ENCODE results near the gene STK40. TPM values are rescaled to one million over a fixed set of nuclear protein-coding genes. Genes with fewer than 3 reads are reported as not detected.

Gene STK40
- total and polyA plus RNA-seq, 9 of the 15 experiments (the other 6 are each of a cell fraction or from before 2014, with no cell fraction given) = 0.69 to 94.3 (median 39.1) TPM

DNA sequence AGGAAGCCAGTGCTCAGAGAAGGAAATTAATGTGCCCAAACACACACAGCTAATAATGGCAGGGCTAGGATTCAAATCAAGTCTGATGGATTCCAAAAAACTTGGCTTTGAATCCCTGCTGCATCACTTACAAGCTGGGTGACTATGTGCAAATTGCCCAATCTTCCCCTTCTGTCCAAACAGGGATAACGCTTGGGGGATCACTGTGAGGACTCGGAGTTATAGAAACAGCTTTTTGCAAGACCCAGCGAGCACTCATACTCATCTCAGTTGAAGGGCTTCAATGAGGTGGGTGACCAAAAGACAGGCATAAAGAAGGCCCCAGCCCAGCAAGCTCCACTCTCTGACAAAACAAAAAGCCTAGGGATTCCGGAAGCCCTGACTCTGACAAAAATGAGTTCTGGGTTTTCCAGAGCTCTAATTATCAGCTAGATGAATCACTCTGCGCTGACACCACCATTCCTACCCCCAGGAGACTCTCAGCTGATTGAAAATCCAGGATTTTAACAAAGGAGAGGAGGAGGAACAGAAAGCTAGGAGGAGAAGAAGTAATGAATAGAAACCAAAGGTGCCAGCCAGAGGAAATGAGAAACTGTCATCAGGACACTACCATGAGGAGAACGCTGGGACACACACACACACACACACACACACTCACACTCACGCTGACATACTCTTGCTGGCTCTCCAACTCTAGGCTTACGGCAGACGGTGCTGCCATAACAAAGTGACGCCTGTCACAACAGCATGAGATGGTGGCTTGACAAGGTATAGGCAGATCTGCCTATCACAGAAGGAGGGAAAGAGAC, 1.6 kb upstream of the STK40 start (continued):
- TF ChIP-seq, protein P1, sequence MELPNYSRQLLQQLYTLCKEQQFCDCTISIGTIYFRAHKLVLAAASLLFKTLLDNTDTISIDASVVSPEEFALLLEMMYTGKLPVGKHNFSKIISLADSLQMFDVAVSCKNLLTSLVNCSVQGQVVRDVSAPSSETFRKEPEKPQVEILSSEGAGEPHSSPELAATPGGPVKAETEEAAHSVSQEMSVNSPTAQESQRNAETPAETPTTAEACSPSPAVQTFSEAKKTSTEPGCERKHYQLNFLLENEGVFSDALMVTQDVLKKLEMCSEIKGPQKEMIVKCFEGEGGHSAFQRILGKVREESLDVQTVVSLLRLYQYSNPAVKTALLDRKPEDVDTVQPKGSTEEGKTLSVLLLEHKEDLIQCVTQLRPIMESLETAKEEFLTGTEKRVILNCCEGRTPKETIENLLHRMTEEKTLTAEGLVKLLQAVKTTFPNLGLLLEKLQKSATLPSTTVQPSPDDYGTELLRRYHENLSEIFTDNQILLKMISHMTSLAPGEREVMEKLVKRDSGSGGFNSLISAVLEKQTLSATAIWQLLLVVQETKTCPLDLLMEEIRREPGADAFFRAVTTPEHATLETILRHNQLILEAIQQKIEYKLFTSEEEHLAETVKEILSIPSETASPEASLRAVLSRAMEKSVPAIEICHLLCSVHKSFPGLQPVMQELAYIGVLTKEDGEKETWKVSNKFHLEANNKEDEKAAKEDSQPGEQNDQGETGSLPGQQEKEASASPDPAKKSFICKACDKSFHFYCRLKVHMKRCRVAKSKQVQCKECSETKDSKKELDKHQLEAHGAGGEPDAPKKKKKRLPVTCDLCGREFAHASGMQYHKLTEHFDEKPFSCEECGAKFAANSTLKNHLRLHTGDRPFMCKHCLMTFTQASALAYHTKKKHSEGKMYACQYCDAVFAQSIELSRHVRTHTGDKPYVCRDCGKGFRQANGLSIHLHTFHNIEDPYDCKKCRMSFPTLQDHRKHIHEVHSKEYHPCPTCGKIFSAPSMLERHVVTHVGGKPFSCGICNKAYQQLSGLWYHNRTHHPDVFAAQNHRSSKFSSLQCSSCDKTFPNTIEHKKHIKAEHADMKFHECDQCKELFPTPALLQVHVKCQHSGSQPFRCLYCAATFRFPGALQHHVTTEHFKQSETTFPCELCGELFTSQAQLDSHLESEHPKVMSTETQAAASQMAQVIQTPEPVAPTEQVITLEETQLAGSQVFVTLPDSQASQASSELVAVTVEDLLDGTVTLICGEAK (IDR thresholded peaks at IDR 0.05) = no peak
- TF ChIP-seq, protein P1 (CRISPR knock-in tag; IDR thresholded peaks at IDR 0.05) = no peak
- TF ChIP-seq MECOM (CRISPR knock-in tag; IDR thresholded peaks at IDR 0.05) (0 out of 2 replicates have a peak, but pooled peaks have one; percentile 22), GTF2A2 (tag; IDR thresholded peaks at IDR 0.05) (peak; percentile 54), ESRRB (CRISPR knock-in tag; IDR thresholded peaks at IDR 0.05; ENCODE audit: borderline replicate concordance) (no peak), POLR2A (conservative IDR thresholded peaks at IDR 0.05) (no peak; the same call in 1 of the 2 replicates), ZNF311 (CRISPR knock-in tag; IDR thresholded peaks at IDR 0.05) (peak; percentile 46; the same call in 1 of the 2 replicates), ZNF121 (CRISPR knock-in tag; conservative IDR thresholded peaks at IDR 0.05) (no peak), NR2C1 (IDR thresholded peaks at IDR 0.05) (no peak), NR2C1 (tag; IDR thresholded peaks at IDR 0.05) (no peak), RNF2 (IDR thresholded peaks at IDR 0.05) (no peak), JUN (IDR thresholded peaks at IDR 0.05; ENCODE audit: borderline replicate concordance, low read depth, low read length) (no peak), JUN (CRISPR knock-in tag; IDR thresholded peaks at IDR 0.05; ENCODE audit: borderline replicate concordance) (0 out of 2 replicates have a peak, but pooled peaks have one; percentile 42), ZFPM2 (CRISPR knock-in tag; IDR thresholded peaks at IDR 0.05) (no peak), SMC3 (conservative IDR thresholded peaks at IDR 0.05; ENCODE audit: insufficient read depth, low read depth, low read length) (no peak), RBFOX2 (IDR thresholded peaks at IDR 0.05; ENCODE audit: low read depth, low read length) (no peak), BRD9 (IDR thresholded peaks at IDR 0.05; ENCODE audit: low read depth, partially characterized antibody) (peak; percentile 48), SMAD4 (CRISPR knock-in tag; conservative IDR thresholded peaks at IDR 0.05) (peak; percentile 61)
- TF ChIP-seq, protein P2, sequence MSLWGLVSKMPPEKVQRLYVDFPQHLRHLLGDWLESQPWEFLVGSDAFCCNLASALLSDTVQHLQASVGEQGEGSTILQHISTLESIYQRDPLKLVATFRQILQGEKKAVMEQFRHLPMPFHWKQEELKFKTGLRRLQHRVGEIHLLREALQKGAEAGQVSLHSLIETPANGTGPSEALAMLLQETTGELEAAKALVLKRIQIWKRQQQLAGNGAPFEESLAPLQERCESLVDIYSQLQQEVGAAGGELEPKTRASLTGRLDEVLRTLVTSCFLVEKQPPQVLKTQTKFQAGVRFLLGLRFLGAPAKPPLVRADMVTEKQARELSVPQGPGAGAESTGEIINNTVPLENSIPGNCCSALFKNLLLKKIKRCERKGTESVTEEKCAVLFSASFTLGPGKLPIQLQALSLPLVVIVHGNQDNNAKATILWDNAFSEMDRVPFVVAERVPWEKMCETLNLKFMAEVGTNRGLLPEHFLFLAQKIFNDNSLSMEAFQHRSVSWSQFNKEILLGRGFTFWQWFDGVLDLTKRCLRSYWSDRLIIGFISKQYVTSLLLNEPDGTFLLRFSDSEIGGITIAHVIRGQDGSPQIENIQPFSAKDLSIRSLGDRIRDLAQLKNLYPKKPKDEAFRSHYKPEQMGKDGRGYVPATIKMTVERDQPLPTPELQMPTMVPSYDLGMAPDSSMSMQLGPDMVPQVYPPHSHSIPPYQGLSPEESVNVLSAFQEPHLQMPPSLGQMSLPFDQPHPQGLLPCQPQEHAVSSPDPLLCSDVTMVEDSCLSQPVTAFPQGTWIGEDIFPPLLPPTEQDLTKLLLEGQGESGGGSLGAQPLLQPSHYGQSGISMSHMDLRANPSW (CRISPR knock-in tag; IDR thresholded peaks at IDR 0.05) = no peak
